ENCODE measurements around the gene PRDM4. TPM values are rescaled to one million over a fixed set of nuclear protein-coding genes. Genes with fewer than 3 reads are reported as not detected.

The PRDM4 gene
- total and polyA plus RNA-seq, 2 of the 13 experiments (the other 11 are each of a cell fraction or from before 2014, with no cell fraction given), result 9.9 to 15.3 TPM

DNA sequence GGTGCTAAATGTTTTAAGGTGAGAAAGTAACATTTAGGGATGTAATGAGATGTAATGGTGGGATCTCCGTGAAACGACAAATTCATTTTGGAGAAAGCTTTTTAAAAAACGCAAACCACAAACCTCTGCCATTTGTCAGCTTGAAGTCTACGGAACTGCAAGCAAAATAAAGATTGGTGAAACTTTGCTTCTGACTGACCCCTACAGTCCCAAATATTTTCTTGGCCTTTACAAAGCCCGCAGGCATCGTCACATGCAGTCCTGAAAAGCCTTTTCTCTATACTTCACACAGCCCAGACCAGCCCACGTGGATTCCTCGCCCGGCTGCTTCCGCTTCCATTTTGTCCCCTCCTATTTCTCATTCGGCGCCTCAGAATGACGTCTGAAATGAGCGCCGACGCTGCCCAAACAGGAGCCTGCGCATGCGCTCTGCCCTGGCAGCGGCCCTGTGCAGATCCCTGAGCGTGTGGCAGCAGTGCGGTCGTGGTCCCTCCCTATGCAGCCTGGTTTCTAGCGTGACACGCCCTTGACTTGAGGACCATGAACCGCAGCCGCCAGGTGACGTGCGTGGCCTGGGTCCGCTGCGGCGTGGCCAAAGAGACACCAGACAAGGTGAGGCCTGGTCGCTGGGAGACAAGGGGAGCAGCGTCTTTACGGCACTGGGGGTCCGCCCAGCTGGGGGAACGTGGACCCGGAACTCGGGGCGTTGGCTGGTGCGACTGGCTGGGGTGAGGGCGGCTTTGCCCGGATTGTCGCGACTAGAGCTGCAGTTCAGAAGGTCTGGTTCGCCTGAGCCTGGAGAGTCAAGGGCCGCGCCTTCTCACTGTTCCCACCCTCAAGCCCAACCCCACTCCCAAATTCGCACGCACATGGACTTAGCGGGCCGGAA lies 75.3 kb downstream of the PRDM4 start, which contains the start of gene PWP1 (continued):
- TF ChIP-seq SMAD1 (CRISPR knock-in tag; IDR thresholded peaks at IDR 0.05; ENCODE audit: borderline replicate concordance, low read depth), result peak; percentile 55; the same call in 1 of the 2 replicates
- peak; percentile 79; the same call in 1 of the 2 replicates for TF ChIP-seq ZNF431 (CRISPR knock-in tag; IDR thresholded peaks at IDR 0.05; ENCODE audit: borderline replicate concordance, low read depth)
- TF ChIP-seq GFI1 (CRISPR knock-in tag; IDR thresholded peaks at IDR 0.05; ENCODE audit: borderline replicate concordance), result 0 out of 2 replicates have a peak, but pooled peaks have one; percentile 25
- TF ChIP-seq, protein P1, sequence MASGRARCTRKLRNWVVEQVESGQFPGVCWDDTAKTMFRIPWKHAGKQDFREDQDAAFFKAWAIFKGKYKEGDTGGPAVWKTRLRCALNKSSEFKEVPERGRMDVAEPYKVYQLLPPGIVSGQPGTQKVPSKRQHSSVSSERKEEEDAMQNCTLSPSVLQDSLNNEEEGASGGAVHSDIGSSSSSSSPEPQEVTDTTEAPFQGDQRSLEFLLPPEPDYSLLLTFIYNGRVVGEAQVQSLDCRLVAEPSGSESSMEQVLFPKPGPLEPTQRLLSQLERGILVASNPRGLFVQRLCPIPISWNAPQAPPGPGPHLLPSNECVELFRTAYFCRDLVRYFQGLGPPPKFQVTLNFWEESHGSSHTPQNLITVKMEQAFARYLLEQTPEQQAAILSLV (CRISPR knock-in tag; IDR thresholded peaks at IDR 0.05; ENCODE audit: borderline replicate concordance), result peak; percentile 89; the same call in 1 of the 2 replicates
- TF ChIP-seq KDM1A (CRISPR knock-in tag; IDR thresholded peaks at IDR 0.05), result no peak
- TF ChIP-seq, protein P2, sequence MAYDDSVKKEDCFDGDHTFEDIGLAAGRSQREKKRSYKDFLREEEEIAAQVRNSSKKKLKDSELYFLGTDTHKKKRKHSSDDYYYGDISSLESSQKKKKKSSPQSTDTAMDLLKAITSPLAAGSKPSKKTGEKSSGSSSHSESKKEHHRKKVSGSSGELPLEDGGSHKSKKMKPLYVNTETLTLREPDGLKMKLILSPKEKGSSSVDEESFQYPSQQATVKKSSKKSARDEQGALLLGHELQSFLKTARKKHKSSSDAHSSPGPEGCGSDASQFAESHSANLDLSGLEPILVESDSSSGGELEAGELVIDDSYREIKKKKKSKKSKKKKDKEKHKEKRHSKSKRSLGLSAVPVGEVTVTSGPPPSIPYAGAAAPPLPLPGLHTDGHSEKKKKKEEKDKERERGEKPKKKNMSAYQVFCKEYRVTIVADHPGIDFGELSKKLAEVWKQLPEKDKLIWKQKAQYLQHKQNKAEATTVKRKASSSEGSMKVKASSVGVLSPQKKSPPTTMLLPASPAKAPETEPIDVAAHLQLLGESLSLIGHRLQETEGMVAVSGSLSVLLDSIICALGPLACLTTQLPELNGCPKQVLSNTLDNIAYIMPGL (CRISPR knock-in tag; IDR thresholded peaks at IDR 0.05; ENCODE audit: borderline replicate concordance in 1 of 2, low read depth in 1 of 2), result peak; percentile 73 to 80
- TF ChIP-seq ZFP41 (CRISPR knock-in tag; IDR thresholded peaks at IDR 0.05; ENCODE audit: borderline replicate concordance), result no peak
- TF ChIP-seq TAF1 (CRISPR knock-in tag; IDR thresholded peaks at IDR 0.05), result peak; percentile 93
- TF ChIP-seq NFIC (IDR thresholded peaks at IDR 0.05; ENCODE audit: low read length), result no peak; the same call in 1 of the 2 replicates
- peak; percentile 57 for TF ChIP-seq HNRNPK (IDR thresholded peaks at IDR 0.05; ENCODE audit: low read depth, low read length, poor library complexity, severe bottlenecking)
- peak; percentile 95 for TF ChIP-seq KDM5A (IDR thresholded peaks at IDR 0.05; ENCODE audit: borderline replicate concordance, low read length)
- TF ChIP-seq, protein P3, sequence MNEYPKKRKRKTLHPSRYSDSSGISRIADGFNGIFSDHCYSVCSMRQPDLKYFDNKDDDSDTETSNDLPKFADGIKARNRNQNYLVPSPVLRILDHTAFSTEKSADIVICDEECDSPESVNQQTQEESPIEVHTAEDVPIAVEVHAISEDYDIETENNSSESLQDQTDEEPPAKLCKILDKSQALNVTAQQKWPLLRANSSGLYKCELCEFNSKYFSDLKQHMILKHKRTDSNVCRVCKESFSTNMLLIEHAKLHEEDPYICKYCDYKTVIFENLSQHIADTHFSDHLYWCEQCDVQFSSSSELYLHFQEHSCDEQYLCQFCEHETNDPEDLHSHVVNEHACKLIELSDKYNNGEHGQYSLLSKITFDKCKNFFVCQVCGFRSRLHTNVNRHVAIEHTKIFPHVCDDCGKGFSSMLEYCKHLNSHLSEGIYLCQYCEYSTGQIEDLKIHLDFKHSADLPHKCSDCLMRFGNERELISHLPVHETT (CRISPR knock-in tag; conservative IDR thresholded peaks at IDR 0.05), result peak; percentile 76; the same call in 1 of the 2 replicates
- peak; percentile 90; the same call in 1 of the 2 replicates for TF ChIP-seq ZNF230 (CRISPR knock-in tag; IDR thresholded peaks at IDR 0.05)
- TF ChIP-seq HNRNPL (IDR thresholded peaks at IDR 0.05; ENCODE audit: low read depth, low read length), result peak; percentile 37; the same call in 1 of the 2 replicates
- TF ChIP-seq, protein P4, sequence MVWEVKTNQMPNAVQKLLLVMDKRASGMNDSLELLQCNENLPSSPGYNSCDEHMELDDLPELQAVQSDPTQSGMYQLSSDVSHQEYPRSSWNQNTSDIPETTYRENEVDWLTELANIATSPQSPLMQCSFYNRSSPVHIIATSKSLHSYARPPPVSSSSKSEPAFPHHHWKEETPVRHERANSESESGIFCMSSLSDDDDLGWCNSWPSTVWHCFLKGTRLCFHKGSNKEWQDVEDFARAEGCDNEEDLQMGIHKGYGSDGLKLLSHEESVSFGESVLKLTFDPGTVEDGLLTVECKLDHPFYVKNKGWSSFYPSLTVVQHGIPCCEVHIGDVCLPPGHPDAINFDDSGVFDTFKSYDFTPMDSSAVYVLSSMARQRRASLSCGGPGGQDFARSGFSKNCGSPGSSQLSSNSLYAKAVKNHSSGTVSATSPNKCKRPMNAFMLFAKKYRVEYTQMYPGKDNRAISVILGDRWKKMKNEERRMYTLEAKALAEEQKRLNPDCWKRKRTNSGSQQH (CRISPR knock-in tag; IDR thresholded peaks at IDR 0.05; ENCODE audit: low read depth), result peak; percentile 64
- peak; percentile 90 for TF ChIP-seq KMT2A (CRISPR knock-in tag; IDR thresholded peaks at IDR 0.05)
- TF ChIP-seq HNF4G (IDR thresholded peaks at IDR 0.05; ENCODE audit: borderline replicate concordance, low read depth, low read length), result peak; percentile 4; the same call in 1 of the 2 replicates
- no peak for TF ChIP-seq HNF4G (CRISPR knock-in tag; IDR thresholded peaks at IDR 0.05; ENCODE audit: borderline replicate concordance, low read depth)
- no peak for TF ChIP-seq ZKSCAN5 (CRISPR knock-in tag; IDR thresholded peaks at IDR 0.05)
- TF ChIP-seq MIER2 (CRISPR knock-in tag; IDR thresholded peaks at IDR 0.05), result no peak
- no peak for TF ChIP-seq JDP2 (CRISPR knock-in tag; IDR thresholded peaks at IDR 0.05; ENCODE audit: borderline replicate concordance)
- peak; percentile 59; the same call in 1 of the 2 replicates for TF ChIP-seq TBX2 (CRISPR knock-in tag; IDR thresholded peaks at IDR 0.05; ENCODE audit: borderline replicate concordance)
- peak; percentile 94; the same call in 1 of the 2 replicates for TF ChIP-seq ZNF44 (CRISPR knock-in tag; IDR thresholded peaks at IDR 0.05)
